HG03175 (cell line): Measurements from ENCODE around the gene HS3ST6.
"Not testable (repeated sequence)": the region's sequence is repeated elsewhere in the genome, so short reads cannot be mapped to it uniquely, and the experiment has no call there.

ENCODE experiments used
- ATAC-seq: cut with Tn5 transposase; IDR thresholded peaks from one replicate; pipeline ENCODE4 v1.9.1; 2021; ENCODE audit warnings: mild to moderate bottlenecking, moderate library complexity; ENCODE audit not compliant: unreplicated experiment

HS3ST6 gene

GRCh38 chr16:1929578-1930337, 11.5 kb upstream of the HS3ST6 start:
- peak; percentile 91 for ATAC-seq

- ATAC-seq: no peak
These were observed 10.9 kb upstream of the HS3ST6 start for GRCh38 chr16:1929105-1929504.

GRCh38 chr16:1926271-1926670, 8.1 kb upstream of the HS3ST6 start:
- no peak for ATAC-seq

DNA sequence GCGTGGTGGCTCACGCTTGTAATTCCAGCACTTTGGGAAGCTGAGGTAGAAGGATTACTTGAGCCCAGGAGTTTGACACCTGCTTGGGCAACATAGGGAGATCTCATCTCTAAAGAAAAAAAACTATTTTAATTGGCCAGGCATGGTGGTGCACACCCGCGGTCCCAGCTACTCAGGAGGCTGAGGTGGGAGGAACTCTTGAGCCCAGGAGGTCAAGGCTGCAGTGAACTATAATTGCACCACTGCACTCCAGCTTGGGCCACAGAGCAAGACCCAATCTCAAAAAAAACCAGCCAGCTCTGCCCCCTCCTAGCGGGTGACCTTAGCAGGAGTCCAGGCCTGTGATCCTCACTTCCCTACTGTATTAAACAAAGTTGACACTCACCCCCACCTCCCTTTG, 5.9 kb upstream of the HS3ST6 start:
- no peak for ATAC-seq

DNA sequence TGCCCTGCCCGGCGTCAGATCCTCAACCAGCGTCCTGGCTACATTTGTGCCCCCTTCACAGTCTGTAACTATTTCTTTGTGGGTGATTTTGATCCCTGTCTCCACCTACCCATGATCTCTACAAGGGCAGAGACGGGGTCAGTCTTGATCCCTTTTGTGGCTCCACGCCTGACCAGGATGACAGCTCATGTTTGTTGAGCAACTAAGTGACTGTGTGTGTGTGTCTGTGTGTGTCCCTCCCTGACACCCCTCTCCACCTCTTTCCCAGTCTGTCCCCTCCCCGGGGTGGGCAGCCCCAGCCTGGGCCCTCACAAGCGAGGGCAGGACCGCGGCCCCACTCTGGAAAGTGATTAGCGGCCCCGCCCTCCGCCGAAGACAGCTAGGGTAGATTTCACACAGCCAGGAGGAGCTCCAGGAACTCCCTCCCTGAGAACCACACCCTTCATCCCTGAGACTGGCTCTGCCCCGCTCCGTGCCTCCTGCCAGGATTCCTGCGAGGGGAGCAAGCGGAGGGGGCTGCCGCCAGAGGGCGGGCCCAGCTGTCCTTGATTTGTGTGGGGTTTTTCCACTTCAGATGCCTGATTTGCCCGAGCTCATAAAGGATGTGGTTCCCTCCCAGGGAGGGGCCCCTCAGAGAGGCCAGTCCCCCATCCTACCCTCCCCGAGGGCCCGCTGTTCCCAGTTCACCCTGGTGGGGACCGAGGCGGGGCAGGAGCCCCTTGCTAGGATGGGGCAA, 5.3 kb upstream of the HS3ST6 start:
- ATAC-seq: no peak

DNA sequence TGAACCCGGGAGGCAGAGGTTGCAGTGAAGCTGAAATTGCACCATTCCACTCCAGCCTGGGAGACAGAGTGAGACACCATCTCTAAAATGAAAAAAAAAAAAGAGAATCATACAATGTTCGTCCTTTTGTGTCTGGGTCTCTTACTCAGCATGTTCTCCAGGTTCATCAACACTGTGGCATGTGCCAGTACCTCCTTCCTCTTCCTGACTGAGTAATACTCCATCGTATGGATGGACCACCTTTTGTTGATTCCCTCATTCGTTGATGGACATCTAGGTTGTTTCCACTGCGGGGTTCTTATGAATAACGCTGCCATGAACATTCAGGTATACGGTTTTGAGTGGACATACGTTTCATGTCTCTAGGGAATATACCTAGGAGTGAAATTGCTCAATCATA, 4.1 kb upstream of the HS3ST6 start:
- no peak for ATAC-seq

- no peak for ATAC-seq
These were observed 2.5 kb upstream of the HS3ST6 start for GRCh38 chr16:1920727-1921171.

DNA sequence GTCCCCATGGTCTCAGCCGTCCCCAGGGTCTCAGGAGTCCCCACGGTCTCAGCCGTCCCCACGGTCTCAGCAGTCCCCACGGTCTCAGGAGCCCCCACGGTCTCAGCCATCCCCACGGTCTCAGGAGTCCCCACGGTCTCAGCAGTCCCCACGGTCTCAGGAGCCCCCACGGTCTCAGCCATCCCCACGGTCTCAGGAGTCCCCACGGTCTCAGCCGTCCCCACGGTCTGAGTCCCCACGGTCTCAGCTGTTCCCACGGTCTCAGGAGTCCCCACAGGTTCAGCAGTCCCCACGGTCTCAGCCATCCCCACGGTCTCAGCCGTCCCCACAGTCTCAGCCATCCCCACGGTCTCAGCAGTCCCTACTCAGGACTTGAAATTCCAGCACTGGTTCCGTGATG, 1.9 kb upstream of the HS3ST6 start:
- ATAC-seq: not testable (repeated sequence)

DNA sequence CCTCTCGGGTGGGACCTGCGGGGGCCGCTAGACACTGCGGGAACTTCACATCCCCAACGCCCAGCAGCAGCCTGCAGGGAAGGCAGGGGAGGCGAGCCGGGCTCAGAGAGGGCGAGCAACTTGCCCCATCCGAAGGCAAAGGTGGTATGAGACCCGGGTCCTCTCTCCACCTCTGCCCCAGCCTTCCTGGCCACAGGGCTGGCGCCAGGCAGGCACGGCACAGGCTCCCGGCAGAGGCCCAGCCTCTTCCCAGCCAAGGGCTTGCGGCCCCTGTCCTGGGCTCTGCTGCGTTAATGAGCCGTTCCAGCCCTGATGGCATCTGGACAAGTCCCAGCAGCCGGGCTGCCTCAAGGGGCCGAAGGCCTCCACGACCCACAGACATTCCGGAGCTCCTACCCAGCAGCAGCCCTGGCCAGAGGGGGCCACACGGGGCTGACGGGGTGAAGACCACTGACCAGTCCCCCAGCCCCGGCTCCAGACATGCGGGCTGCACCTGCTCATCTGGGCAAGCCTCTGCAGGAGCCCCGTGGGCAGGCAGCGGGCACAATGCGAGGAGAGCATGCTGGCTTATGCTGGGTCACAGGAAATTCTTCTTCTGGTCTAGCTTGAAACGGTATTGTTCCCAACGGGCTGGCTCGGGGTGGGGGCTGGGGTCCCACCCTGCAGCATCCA, 1.2 kb upstream of the HS3ST6 start:
- no peak for ATAC-seq

GRCh38 chr16:1917665-1918350, 407 bp downstream of the HS3ST6 start:
- no peak for ATAC-seq

- no peak for ATAC-seq
These were observed 1.1 kb downstream of the HS3ST6 start for GRCh38 chr16:1917056-1917664.

GRCh38 chr16:1916640-1916990, 1.6 kb downstream of the HS3ST6 start:
- ATAC-seq: no peak

- no peak for ATAC-seq
These were observed 2.2 kb downstream of the HS3ST6 start for GRCh38 chr16:1915732-1916639.

GRCh38 chr16:1914988-1915387, 3.2 kb downstream of the HS3ST6 start:
- ATAC-seq: no peak

DNA sequence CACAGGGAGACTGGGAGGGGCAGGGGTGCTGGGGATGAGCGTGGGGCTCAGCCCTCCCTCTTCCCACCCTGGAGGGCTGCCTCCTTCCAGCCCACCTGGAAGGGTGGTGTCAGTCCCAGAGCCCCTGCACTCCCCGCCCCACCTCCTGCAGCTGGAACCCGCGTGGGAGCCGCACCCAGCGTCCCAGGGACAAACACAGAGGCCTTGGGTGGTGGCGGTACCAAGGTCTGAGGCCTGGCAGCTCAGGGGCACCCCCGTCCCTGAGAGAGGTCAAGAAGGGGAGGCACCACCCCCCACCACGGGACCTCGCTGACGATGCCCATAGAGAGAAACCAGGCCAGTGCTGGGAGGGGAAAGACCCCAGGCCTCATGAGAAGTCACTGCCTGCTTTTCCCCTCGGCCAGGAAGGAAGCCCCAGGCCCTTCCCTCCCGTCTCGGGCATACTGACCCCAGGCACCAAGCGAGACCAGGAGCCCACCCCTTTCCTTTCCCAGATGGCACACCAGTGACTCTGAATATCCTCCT, 4.1 kb downstream of the HS3ST6 start:
- no peak for ATAC-seq

- ATAC-seq: no peak
These were observed 4.7 kb downstream of the HS3ST6 start for GRCh38 chr16:1913327-1914083.

DNA sequence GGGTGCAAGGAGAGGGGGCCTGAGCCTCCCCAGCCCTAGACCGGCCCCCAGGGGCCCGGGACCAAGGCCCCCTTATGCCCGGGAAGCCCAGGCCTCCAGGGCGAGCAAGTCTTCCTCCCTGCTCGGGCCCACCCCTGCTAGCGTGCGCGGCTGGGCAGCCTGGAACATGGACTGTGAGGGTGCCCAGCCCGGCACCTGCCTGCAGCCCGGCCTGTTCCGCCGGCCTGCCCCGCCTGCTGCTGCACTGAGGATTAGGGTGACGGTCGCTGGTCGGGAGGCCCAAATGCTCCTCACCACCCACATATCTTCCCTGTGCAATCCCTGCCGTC, 6.0 kb downstream of the HS3ST6 start:
- no peak for ATAC-seq

- no peak for ATAC-seq
These were observed 6.6 kb downstream of the HS3ST6 start for GRCh38 chr16:1911467-1912214.
